Activated CD4-positive, CD25-positive, alpha-beta regulatory T cell treated with anti-CD3 and anti-CD28 coated beads, Interleukin-2, amount 50 U/mL, for 24 hours (primary cell): ENCODE measurements around the gene CCDC8.
"Not testable (repeated sequence)": the region's sequence is repeated elsewhere in the genome, so short reads cannot be mapped to it uniquely, and the experiment has no call there.

ENCODE experiments used
- ATAC-seq, 2 donors: fragments of 150-1000 bp; cut with Tn5 transposase; one replicate each; pipeline ENCODE4 v1.10.0; 2021; ENCODE audit warnings: mild to moderate bottlenecking in 1 of 2, moderate library complexity in 1 of 2

Gene CCDC8

DNA sequence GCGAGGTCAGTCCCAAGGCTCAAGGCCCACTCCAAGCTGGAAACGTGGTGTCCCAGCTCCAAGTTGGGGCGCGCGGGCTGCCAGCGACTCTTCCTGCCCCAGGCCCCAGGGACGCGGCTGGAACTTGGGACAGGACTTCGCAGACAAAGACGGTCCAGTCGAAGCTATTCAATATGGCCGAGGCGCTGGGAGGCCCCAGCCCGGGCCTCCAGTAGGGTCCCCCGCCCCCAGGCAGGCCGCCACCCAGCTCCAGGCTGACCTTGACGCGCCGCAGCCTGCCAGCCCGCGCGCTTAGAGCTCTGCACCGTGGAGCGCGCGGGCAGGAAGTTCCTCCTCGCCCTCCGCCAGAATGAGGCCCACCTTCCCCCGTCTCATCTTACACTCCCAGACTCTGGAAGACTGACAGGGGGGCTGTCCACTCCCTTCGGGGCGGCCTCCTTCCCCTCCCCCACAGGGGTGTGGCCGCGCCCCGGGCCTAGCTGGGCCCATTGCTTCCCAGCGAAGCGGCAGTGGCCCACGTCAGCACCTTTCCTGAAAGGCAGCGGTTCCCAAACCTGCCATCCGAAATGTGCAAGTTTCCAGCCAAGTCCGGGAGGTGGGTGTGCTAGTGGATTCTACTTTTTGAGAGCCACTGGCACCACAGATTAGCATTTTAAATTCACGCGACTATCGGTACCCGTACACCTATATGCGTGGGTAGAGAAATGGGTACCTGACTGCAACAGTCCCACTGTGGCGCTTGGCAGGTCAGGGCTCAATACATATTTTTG is at the start of gene CCDC8:
Gene CCDC8, minus strand, starts transcription at position 303 of the 770 bp plus-strand sequence. CDS start 754 bp downstream, outside the sequence.
- ATAC-seq, result no peak

GRCh38 chr19:46461537-46461936 is 48.2 kb upstream of the CCDC8 start:
- no peak for ATAC-seq

GRCh38 chr19:46460981-46461380 is 47.6 kb upstream of the CCDC8 start:
- no peak for ATAC-seq

GRCh38 chr19:46460055-46460454 is 46.7 kb upstream of the CCDC8 start:
- ATAC-seq, result no peak

DNA sequence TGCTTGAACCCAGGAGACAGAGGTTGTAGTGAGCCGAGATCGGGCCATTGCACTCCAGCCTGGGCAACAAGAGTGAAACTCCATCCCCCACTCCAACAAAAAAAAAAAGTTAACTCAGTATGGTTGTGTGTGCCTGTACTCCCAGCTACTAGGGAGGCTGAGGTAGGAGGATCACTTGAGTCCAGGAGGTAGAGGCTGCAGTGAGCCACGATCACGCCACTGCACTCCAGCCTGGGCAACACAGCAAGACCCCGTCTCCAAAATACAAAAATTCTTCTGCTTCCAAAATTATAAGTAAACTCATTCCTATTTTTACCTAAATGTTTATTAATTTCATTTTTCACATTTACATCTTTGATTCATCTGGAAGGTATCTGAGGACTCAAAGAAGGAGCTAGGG is 43.6 kb upstream of the CCDC8 start:
- no peak for ATAC-seq

GRCh38 chr19:46454244-46454643 is 40.9 kb upstream of the CCDC8 start:
- ATAC-seq, result no peak

DNA sequence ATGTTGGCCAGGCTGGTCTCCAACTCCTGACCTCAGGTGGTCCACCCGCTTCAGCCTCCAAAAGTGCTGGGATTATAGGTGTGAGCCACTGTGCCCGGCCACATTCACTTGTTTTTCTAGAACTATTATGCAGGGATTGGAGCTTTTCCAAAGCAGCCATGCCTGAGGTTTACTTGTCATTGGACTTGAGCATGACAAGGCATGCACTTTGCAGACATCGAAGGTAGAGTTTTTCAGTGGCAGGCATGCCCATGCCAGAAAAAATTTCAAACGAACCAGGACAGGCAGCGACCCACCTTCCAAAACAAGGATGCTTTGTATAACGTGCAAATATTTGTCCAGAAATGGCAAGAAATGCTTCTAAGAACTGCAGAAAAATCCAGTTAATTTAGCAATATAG is 40.3 kb upstream of the CCDC8 start:
- no peak for ATAC-seq

DNA sequence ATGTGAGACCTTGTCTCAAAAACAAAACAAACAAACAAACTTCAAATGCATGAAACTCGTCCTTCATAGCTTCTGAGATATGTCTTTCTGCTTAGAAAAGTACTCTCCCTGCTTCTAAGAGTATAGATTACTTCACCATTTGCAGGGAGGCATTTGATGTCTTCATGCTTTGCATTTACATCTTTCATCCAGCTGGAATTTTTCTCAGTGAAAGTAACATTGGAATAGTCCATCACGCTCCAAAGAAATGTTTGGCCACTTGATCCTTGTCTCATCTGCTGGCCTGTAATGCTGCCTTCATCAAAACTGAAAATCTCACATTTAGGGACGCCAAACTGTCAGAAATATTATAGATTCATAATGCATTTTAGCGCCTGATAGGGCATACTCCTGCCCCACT is 38.8 kb upstream of the CCDC8 start:
- no peak for ATAC-seq

GRCh38 chr19:46451352-46451751 is 38.0 kb upstream of the CCDC8 start:
- no peak for ATAC-seq

- no peak for ATAC-seq
Measured at GRCh38 chr19:46450737-46451136, 37.4 kb upstream of the CCDC8 start.

DNA sequence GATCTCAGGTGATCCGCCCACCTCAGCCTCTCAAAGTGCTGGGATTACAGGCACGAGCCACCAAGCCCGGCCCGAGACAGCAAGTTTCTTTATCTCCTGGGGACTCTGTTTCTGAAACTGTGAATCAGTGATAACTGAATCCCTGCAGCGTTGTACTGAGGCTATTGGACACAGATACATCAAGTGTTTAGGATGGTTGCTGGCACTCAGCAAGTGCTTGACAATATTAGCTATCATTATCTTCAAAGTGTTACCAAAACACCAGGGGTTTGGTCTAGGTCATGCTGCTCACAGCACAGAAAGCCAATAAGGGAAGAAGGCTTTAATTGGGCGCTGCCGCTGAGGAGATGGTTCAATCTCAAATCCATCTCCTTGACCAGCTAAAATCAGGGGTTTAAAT is 35.9 kb upstream of the CCDC8 start:
- no peak for ATAC-seq

DNA sequence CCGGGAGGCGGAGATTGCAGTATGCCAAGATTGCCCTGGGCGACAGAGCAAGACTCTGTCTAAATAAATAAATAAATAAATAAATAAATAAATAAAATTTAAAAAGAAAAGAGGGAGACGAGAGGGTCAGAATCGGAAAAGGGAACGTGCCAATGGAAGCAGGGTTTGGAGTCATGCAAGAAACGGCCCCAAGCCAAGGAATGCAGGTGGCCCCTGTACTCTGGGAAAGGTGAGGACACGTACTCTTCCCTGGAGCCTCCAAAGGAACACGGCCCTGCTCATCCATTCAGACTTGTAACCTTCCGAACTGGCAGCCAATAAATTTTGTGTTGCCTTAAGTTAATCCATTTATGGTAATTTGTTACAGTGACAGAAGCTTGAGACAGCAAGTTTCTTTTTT is 35.2 kb upstream of the CCDC8 start:
- ATAC-seq, result no peak

DNA sequence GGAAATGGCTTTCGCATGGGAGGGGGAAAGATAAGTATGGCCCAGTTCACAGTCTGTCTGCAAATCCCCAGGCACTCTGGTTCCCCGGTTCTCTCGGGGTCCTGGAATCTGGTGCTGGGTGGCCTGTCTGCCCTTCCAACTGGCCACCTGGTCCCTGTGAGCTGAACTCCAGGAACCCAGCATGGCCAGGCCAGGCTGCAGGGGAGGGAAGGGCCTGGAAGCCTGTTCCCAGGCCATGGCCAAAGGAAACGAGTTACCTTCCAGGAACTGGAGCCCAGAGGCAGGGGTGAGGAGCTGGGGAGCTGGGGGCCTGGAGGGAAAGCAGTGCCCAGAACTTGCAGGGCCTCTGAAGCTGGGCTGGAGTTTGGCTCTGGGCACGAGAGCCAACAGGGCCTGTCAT is 34.5 kb upstream of the CCDC8 start:
- ATAC-seq, result no peak

DNA sequence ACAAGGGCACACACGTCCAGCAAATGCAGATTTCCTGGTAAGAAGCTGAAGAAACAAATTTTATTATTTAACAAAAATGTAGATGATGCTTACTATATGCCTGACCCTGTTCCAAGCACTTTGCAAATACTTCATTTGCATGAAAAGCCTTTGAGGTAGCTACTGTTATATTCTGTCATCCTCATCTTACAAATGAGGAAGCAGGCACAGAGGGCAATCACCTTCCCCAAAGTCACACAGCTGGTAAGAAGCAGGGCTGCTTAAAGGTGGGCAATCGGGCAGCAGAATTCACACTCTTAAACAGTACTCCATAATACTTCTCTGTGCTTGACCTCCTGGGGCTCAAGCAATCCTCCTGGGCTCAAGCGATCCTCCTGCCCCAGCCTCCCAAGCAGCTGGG is 33.6 kb upstream of the CCDC8 start:
- no peak for ATAC-seq

GRCh38 chr19:46446021-46446420 is 32.7 kb upstream of the CCDC8 start:
- ATAC-seq, result no peak

GRCh38 chr19:46442808-46443450 is 29.6 kb upstream of the CCDC8 start:
- no peak for ATAC-seq

DNA sequence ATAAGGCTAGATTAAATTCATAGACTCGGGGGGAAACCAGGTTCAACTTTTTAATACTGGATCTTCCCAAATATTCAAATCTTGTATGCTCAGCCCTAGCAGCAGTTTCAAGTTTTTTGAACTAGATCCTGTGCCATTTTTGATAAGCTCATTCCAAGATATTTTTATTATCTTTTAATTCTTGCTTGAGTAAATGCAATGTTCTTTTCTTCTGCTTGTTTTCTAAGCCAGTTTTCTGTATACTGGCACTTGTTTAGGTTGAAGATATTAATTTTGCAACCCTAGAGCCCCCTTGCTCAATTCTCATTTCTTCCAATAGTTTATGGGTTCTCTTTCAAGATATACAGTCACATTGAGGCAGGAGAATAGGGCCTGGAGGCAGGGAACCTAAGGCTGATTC is 28.5 kb upstream of the CCDC8 start:
- ATAC-seq, result no peak

DNA sequence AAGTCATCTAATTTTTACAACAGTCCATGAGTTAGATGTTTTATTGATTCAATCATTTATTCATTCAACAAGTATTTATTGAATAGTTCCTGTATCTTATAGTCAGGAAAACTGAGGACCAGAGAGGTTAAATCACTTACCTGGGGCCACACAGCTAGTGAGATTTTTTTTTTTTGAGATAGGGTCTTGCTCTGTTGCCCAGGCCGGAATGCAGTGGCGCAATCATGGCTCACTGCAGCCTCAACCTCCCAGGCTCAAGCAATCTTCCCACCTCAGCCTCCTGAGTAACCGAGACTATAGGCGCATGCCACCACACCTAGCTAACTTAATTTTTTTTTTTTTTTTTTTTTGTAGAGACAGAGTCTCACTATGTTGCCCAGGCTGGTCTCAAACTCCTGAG is 22.3 kb upstream of the CCDC8 start:
- not testable (repeated sequence) for ATAC-seq

GRCh38 chr19:46435009-46435408 is 21.6 kb upstream of the CCDC8 start:
- ATAC-seq, result no peak

- ATAC-seq, result not testable (repeated sequence)
Measured at GRCh38 chr19:46433470-46433869, 20.1 kb upstream of the CCDC8 start.

- no peak for ATAC-seq
Measured at GRCh38 chr19:46431824-46432223, 18.5 kb upstream of the CCDC8 start.

DNA sequence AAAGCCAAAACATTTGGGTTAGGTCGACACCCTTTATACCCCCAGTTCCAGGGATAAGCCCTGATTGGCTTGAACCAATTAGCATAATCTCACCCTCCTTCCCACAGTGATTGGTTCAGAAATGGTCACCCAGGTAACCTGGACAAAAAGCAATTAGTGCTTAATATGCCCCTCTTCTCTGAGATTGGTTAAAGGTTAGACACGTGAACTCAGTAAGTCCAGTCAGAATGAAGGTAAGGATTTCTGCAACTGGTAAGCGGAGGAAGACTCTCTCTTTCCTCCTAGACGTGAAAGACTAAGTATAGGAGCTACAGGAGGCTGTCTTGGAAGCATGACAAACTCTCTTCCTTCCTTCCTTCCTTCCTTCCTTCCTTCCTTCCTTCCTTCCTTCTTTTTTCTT is 16.6 kb upstream of the CCDC8 start:
- ATAC-seq, result no peak

DNA sequence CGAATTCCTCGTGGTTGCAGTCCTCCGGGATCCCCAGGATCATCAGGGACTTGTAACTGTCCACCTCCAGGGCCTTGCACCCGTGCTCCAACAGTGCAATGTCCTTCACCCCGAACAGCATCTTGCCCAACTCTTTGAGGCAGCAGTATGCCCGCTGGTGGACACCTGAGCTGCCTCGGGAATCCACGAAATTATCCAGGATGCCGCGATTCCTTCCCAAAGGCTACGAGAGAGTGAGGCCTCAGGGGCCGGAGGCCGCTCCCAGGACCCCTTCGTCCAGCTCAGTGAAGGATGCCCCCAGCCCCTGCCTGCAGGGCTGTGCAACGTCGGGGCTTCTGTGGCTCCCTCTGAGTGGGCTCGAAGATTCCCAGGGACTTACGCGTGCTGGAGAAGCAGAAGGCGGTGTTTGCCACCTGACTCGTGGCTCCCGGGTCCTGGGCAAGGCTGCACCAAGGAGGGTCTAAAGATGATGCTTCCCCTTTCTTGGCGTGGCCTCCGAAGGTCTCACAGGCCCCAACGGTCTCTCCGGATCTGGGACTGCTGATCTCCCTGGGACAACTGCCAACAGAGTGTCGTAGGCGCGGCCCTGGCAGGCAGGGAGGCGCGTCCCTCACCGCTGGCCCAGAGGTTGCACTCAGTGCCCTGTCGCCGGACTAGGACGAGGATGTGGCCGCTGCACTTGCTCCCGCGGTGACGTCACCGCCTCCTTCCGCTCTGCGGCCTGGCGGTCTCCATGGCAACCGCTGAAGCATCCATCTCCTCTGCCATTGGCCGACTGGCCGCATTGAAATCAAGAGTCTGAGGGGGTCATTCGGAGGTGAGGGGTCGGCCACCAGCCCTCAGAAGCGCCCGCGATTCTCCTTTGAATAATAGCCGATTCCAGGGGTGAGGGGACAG is 15.1 kb upstream of the CCDC8 start, which contains the start of gene PNMA8C:
Gene PNMA8C, minus strand, starts transcription at position 698 of the 897 bp plus-strand sequence. Its CDS starts 577 bp downstream, at position 121.
- ATAC-seq, result peak in 1 of 2 donors; percentile 38
